ENCODE results near the gene GPANK1. TPM values are rescaled to one million over a fixed set of nuclear protein-coding genes. Genes with fewer than 3 reads are reported as not detected.

The GPANK1 gene
- total RNA-seq, 1 donor from 2014 or later: 15.3 TPM

DNA sequence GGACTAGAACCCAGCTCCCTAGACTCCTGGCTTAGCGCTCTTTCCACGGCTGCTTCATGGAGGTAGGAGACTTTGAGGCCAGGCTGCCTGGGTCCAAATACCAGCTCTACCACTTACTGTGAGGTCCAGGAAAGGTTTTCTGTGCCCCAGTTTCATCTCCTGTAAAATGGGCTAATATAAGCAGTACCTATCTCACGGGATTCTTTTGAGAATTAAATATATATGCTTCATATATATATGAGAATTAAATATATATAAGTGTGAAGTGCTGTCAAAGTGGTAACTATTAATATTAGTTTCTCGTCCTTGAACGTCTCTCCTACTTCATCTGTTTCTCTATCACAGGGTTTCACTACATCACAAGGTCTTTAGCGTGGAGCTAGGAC, 26.3 kb upstream of the GPANK1 start:
- no peak for DNase-seq (ENCODE audit: low spot score)

DNA sequence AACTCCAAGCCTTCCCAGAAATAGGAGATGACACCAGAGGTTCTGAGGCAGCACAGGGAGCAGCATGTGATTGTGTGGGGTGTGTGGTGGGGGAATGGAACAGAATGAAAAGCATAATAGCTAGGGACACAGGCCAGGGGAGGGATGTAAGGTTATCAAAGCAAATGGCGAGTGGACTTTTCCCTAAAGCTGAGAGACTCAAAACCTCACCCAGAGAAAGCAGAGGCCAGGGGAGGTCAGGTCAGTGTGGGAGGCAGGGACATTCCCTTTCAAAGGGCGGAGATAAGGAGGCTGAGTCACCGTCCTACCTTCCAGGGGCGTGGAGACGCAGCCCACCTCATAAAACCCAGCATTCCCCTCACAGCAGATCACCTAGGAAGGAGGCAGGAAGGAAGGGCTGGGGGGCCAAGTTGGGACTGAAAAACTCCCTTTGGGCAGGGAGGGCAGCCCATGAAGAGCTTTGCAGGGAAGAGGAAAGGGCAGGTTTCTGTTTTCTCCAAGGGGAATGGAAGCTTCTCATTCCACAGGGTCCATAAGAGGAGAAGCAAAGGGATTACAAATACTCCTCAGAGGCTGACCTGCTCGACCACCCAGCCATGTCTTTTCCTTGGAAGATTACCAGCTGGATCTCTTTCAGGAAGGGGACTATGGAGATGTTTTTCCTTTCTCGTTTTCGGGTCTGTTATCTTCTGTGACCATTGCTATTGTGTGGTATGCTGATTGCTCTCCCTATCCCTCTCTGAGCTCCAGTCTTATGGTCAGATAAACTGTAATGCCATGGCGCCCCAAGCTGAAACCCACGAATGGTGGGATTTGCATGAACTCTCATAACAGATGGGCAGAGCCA, 25.7 kb upstream of the GPANK1 start:
- DNase-seq (ENCODE audit: low spot score): no peak

DNA sequence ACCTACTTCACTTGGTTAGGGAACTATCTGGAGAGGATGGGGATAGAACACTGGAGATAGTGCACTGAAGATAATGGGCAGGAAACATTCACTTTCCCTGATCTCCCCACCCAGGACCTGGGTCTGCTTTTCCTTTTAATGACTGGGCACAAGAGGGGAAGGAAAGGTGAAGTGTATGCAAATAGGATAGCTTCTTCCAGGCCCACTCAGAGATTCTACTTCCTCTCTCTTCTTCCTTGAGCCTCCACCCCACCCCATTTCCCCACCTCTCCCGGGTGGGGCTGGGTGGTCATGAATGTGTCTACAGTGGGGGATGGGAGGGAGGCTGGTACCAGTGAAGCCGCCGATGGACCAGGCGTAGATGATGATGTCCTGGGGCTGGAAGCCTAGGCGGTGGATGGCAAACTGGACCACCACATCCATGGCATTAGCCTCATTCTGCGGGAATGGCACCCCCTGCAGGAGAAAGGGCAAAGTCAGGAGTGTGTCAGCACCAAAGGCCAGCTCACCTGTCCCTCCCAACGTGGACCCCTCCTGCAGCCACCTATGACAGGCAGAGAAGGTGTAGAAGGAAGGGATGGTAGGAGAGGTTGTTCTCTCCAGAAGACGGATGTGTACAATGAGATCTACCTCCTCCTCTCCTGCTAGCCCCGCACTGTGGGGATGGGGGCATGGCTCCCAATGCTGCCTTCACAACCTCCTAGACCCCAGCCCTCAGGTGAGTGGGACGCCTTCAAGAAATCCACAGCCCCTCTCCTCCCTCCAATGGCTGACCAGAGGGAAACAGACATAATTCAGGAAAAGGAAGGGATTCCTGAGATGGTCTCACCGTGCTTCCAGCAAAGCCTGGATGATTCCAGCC, 24.7 kb upstream of the GPANK1 start:
- DNase-seq (ENCODE audit: low spot score): no peak

DNA sequence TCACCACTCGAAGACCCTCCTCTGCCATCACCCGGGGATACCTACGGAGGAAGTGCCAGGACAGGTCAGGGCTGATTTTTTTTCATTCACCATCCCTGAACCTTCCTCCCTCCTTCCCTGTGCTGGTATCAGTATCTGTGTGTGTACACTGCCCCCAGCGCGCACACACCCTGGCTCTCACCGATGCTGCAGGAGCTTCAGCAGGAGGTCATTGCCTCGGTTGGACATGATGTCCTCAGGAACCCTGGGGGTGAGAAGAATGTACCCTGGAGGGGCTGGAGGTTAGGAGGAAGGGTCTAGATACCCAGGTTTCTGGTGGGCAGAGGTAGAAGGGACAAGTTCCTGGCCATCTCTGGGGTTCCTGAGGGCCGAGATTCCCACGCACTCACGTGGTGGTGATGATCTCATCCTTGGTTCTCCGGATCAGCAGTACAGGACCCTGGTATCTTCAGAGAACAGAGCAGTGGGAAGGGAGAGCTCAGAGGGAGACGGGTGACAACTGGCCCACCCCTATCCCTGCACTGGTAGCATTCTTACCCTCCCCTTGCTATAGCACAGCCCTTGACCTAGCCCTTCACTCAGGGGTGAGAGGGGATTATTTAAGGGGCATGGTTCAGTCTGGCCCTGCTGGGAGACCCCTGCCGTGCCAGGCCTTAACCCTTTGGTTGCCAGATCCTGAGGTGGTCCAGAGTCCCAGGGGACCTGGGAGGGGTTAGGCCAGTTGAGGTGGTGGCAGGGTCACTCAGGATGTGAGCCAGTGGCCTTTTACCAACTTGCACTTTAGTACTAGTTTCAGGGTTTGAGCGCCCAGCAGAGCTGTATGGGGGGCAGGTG, 23.3 kb upstream of the GPANK1 start:
- no peak for DNase-seq (ENCODE audit: low spot score)

DNA sequence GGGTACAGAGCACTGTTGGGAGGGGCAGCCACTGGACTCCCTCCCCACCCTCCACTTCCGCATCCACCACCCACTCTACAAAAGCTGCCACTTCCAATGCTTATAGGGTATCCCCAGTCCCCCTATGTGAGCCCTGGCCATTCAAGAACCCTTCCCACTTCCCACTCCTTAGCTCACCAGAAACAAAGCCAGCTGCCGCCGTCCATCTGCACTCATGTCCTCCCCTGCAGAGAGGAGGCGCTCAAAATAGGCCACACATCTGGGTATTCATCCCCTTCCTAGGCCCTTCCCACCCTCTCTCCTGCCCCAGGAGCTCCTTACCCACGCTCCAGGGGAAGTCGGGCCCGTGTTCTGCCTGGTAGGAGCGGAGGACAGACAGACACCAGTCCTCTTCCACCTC, 22.5 kb upstream of the GPANK1 start:
- no peak for DNase-seq (ENCODE audit: low spot score)

DNA sequence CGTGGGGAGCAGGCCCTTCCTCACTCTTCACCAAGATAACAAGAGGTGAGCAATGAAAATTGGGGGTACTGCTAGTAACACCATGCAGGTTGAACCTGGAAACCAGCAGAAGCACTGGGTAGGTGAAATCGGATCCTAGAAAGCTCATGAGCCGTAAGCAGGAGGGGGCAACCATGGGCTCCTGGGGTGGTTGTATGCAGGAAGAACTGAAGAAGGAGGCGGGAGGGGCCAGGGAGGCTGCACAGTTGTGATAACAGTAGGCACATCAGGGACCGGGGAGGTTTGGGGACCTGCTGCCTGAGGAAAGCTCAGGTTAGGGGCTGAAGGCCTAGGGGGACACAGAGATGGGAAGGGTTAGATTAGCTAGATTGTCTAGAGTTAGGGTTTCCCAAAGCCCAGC, 21.7 kb upstream of the GPANK1 start:
- no peak for DNase-seq (ENCODE audit: low spot score)

DNA sequence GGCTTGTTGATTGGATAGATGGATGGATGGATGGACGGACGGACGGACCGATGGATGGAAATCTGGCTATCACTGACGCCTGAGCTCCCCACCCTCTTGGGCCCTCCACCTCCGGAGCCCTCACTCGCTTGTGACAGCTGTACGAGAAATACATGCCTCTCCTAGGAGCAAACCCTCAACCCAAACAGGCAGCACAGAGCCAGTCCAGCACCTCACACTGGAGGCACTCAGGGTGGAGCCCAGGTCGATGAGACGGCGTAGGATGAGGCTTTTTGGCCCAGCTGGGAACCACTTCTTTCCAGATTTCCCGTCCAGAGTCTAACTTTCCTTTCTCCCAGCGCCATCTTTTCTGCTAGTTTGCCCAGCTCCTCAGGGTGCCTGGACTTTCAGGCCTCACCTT, 18.8 kb upstream of the GPANK1 start:
- DNase-seq (ENCODE audit: low spot score): no peak

DNA sequence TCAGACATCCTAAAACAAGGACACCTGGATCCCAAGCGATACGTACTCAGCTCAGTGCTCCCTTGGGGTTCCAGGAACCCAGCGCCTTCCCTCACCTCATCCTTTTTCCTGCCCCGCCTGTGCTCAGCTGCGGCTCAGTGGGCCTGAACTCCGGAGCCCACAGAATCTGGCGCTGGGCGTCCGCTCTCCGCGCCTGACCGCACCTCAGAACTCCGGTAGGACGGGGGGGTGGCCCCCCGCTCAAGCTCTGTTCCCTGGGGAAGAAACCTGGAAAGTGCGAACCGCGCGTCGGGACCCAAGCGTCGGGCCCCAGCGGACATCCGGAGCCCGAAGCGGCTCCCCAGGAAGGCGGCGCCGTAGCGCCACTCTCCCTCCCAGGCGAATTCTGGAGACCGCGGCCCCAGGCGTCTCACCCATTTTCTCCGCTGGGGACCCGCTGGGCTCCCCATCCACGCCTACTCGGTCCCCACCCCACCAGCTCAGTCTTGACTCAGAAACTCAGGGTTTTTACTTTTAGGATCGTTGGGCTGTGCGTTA, 16.4 kb upstream of the GPANK1 start:
- no peak for DNase-seq (ENCODE audit: low spot score)

DNA sequence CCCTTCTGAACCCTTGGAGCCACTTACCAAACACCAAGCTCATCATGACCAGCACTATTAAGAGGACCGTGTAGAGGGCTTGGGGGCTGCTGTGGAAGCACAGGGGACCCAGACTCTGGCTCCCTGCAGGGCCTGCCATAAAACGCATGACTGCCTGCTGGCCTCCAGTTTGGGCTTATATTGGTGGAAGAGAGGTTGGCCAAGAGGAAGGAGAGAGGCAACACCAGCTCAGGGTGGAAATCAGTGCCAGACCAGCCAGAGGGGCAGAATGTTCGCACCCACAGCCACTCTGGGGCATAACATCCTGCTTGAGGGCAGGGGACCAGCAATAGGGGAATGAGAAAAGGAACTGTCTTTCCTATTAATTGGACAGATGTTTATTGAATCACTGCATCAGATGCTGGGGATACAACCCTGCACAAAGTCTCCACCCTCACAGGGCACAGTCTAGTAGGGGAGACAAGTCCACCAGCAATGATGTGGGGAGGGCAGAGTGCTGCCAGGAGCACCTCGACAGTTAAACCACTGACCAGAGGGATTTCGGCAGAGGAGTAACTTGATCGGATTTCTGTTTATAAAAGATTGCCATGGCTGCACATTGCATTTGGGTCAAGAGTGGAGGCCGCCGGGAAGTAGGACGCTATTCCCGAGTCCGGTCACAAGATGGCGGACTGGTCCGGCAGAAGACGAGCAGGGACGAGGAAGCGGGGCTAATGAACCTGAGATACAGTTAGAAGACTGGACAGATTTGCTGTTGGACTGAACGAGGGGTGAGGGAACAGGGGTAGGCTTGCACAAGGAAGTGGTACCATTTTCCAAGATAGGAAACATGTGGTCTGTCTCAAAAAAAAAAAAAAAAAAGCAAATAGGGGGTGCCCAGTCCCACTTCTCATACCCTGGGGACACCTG, 15.7 kb upstream of the GPANK1 start, which contains the start of gene LY6G5C:
Gene LY6G5C, minus strand, starts transcription at position 842 of the 909 bp plus-strand sequence. Its CDS starts 694 bp downstream, at position 148.
- peak; percentile 89 for DNase-seq (ENCODE audit: low spot score)

DNA sequence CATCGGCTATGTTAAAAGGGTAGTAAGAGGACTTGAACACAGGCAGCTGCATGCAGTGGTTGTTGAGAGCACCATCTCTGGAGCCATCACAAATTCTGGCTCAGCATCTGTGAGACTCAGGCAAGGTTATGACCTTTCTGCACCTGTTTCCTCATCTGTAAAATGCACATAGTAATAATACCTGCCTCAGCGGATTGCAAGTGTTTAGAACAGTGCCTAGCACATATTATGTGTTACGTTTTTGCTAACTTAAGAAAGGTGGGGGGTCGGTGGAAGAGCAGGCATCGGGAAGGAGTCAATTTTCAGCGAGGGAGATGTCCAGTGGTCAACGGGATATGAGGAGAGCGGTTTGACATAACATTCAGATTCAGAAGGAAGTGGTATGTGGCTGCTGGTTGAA, 13.2 kb upstream of the GPANK1 start:
- no peak for DNase-seq (ENCODE audit: low spot score)

DNA sequence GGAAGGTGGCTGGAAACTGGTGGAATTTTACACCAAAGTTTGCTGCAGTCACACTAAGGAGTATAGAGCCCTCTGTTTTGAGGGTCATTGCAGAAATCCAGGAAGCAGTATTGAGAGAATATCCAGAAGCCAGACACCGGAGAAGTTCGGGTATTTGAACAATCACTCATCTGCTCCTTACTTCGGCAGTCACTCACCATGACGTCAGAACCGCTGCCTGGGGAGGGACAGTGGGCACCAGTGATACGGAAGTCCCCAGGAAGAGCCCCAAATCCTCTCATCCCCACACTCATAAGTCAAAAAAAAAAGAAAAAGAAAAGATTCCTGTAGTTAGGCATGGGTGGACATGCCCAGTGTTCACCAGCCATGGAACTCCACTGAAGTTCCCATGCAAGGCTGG, 12.1 kb upstream of the GPANK1 start:
- DNase-seq (ENCODE audit: low spot score): no peak

DNA sequence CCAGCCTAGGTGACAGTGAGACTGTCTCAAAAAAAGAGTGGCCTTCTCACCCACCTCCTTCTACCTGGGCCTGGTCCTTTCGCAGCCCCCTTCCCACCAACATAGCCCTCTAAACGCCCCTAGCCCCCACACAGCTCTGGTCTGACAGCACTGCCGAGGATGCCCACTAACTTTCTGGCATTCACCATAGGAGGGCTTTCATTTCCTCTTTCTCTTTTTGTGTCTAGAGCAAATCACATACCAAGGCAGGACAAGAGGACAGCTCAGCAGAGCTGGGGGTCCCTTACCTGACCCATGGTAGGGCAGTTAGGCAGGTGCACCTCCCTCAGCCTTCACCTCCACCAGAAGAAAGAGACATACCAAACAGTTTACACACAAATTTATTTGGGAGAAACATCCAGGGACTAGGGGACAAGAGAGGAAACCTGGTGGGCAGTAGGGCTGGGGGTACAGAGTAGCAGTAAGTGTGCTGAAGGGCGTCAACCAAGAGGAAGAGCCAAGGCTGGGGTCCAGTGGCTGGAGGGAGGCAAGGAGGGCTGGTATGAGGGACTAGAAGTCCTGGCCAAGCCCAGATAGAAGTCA, 11.6 kb upstream of the GPANK1 start:
- no peak for DNase-seq (ENCODE audit: low spot score)

DNA sequence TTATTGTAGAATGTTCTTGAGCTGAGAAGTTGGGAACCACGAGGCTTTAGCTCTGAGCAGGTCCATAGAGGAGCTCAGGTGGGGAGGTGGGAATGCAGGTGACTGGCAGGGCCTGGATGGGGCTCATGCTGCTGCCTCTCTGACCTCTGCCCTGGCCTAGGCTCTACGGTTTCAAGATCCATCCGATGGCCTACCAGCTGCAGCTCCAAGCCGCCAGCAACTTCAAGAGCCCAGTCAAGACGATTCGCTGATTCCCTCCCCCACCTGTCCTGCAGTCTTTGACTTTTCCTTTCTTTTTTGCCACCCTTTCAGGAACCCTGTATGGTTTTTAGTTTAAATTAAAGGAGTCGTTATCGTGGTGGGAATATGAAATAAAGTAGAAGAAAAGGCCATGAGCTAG, 4.9 kb upstream of the GPANK1 start, which contains the start of gene LY6G5B:
Gene LY6G5B, plus strand, starts transcription at position 301 of the 400 bp plus-strand sequence. CDS start 975 bp downstream, outside the sequence.
- no peak for DNase-seq (ENCODE audit: low spot score)

DNA sequence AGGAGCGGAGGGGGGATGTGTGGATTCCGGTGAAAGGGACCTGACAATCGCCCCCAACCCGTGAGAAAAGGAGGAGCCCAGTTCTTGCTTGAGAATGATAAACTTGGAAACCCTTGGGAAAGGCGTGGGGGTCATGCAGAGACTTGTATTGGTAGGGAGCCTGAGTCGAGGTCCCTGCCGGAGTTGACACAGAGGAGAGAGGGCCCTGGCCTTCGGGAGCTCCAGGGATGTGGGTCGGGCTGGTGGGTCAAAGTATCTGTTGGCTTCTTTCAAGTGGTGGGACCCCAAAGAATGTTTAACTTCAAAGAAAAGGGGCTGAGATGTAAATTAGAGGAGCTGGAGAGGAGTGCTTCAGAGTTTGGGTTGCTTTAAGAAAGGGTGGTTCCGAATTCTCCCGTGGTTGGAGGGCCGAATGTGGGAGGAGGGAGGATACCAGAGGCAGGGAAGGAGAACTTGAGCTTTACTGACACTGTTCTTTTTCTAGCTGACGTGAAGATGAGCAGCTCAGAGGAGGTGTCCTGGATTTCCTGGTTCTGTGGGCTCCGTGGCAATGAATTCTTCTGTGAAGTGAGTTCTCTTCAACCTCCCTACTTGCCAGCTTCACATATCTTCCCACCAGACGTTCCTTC, 1.7 kb upstream of the GPANK1 start:
- DNase-seq (ENCODE audit: low spot score): no peak

DNA sequence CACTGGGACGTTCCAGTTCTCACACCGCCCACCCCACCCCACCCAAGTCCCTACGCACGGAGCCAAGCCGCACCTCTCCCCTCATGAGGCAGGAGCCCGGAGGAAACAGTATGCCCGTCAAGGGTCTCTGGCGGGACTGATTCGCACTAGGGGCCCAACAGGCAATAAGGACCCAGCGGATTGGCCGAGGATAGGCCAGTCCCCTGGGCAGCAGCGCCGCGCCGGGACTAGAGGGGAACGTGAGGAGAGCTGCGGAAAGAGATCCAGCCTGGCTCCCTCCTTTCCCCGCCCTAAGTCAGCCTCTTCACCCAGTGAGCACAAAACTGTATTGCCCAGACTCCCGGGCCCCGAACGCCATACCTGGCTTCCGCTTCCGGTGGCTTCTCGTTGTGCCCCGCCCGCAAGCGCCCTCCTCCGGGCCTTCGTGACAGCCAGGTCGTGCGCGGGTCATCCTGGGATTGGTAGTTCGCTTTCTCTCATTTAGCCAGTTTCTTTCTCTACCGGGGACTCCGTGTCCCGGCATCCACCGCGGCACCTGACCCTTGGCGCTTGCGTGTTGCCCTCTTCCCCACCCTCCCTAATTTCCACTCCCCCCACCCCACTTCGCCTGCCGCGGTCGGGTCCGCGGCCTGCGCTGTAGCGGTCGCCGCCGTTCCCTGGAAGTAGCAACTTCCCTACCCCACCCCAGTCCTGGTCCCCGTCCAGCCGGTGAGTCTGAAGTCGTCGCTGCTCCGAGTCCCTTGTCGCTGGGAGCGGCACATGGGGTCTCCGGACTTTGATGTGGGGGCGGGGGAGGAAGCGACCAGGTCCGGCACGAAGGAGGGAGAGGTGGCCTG, 922 bp upstream of the GPANK1 start, which contains the start of gene CSNK2B:
Gene CSNK2B, plus strand, starts transcription at position 580 of the 836 bp plus-strand sequence. CDS start 752 bp downstream, outside the sequence.
- peak; percentile 99 for DNase-seq (ENCODE audit: low spot score)

DNA sequence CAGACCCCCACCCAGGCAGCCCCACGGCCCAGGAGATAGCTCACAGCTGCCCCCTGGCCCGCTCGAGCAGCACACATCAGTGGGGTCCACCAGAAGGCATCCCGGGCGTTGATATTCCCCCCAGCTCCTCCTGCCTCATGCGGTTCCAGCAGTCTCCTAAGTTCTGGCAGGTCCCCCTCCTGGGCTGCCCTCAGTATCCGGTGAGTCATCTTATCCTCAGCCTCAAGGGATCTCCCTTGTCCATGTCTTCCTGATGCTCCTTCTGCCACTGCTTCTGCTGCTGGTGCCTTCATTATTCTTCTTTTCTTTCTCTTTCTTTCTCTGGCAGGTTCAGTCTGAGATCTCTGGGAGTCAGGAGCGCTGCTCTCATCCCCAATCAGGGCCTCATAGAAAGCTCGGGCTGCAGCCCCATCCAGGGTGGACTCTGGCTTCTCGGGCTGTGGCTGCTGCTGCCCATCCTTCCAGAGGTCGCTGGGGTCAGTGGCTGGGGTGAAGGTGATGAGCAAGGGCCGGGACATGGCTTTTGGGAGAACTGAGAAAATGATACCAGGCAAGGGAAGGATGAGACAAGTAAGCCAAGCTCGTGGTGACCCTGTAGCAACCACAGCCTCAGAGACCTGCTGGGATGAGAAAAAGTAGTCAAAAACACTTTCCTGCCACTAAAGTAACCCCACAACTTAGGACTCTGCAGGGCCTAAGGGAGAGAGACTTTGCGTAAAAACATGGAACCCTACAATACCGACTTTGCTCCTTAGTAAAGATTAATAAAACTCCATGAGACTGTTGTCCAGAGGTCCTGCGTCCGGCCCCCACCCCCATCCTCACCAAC, 622 bp downstream of the GPANK1 start:
- no peak for DNase-seq (ENCODE audit: low spot score)

DNA sequence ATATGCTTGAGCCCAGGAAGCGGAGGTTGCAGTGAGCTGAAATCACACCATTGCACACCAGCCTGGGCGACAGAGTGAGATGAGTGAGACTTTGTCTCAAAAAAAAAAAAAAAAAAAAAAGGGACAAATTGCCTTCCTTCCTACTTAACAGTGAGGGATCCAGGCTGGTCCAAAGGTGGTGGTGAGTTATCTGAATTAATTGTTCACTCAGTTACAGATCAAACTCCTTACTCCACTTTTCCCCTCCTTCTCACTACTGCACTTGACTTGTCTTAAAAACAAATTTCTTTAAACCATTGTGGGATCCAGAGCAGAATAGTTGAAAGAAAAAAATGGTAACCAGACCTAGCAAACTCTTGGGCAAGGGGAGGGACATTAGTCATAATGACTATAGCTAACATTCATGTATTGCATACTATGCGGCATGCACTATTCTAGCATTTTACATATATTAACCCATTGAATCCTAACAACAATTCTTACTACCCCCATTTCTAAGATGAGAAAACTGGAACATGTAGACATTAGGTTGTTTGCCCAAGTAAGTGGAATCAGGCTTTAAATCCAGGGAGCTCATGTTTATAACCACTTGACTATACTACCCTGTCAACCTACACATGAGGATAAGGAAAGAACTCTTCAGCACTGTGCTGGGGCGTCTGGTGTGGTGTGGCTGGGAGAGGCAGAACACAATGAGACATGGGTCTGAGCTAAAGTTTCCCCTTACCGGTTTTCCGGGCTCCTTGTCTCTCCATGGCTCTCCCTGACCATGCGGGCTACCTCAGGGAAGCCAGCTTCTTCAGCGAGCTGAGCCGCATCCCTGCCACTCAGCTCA, 1.5 kb downstream of the GPANK1 start:
- DNase-seq (ENCODE audit: low spot score): no peak

All from ureter (tissue), 1 donor.